Peyer's patch (tissue), 4 donors: ENCODE data around the gene TEKTIP1. TPM values are rescaled to one million over a fixed set of nuclear protein-coding genes. Genes with fewer than 3 reads are reported as not detected.

Experiments
- DNase-seq, 3 donors: peaks; one replicate each; pipeline ENCODE4 v3.0.0-alpha.2; 2017 to 2019
- H3K27ac ChIP-seq, 4 donors: fragments of 200-600 bp; sonication (generic); one replicate each; pipeline ENCODE4 v1.5.1; 2016 to 2019
- H3K27me3 ChIP-seq, 2 donors: fragments of 200-600 bp; sonication (generic); one replicate each; pipeline ENCODE4 v1.5.1; 2019
- H3K36me3 ChIP-seq, 3 donors: fragments of 200-600 bp; sonication (generic); one replicate each; pipeline ENCODE4 v1.5.1; 2016 to 2019
- H3K4me1 ChIP-seq, 4 donors: fragments of 200-600 bp; sonication (generic); one replicate each; pipeline ENCODE4 v1.5.1; 2016 to 2019
- H3K4me3 ChIP-seq, 4 donors: fragments of 200-600 bp; sonication (generic); 1 replicate in 3 of 4; 2 replicates in 1 of 4; pipeline ENCODE4 v1.5.1; 2016 to 2019; ENCODE audit warnings: mild to moderate bottlenecking in 1 of 4
- H3K9me3 ChIP-seq, 4 donors: fragments of 200-600 bp; sonication (generic); one replicate each; pipeline ENCODE4 v1.5.1; 2016 to 2019; ENCODE audit warnings: mild to moderate bottlenecking in 1 of 4
- CTCF ChIP-seq, 6 experiments: fragments of 450-650 bp in 4 of 6; fragments of 200-600 bp in 2 of 6; sonication (generic) in 1 of 6; IDR thresholded peaks; one replicate each; pipeline ENCODE4 v1.5.1; 2017 to 2019; ENCODE audit warnings: antibody characterized with exemption in 6 of 6, mild to moderate bottlenecking in 3 of 6, moderate library complexity in 1 of 6
- POLR2A ChIP-seq, 2 donors: fragments of 450-650 bp; IDR thresholded peaks; one replicate each; pipeline ENCODE4 v1.5.1; 2017; ENCODE audit warnings: antibody characterized with exemption in 2 of 2, mild to moderate bottlenecking in 2 of 2, moderate library complexity in 2 of 2
- total RNA-seq, 4 donors: library from RNA; depleted of rRNA; stranded (reverse); fragments of >200 nt; gene quantifications; one replicate each; pipeline ENCODE4 v1.1.0, GENCODE V29; 2016

The TEKTIP1 gene
- 10 to 100 TPM in 1 of 4 donors, 1 to 10 TPM in 2, not detected in 1; 1.8 to 11.1 (median 2.4) TPM for total RNA-seq

- no peak for DNase-seq
- H3K9me3 ChIP-seq = no peaks in the 10 kb centered on the region
- TF ChIP-seq CTCF (IDR thresholded peaks at IDR 0.05) = no peak
- no peak for TF ChIP-seq POLR2A (IDR thresholded peaks at IDR 0.05)
- no peaks in the 10 kb centered on the region for H3K4me1 ChIP-seq
- H3K27ac ChIP-seq = no peak within 1 kb of the TSS
- no peak within 1 kb of the TSS for H3K4me3 ChIP-seq
- peaks cover 0 to 33% (median 0%) of the 10 kb centered on the region in 3 donors for H3K36me3 ChIP-seq
- H3K27me3 ChIP-seq = no peaks in the 10 kb centered on the region
These were observed at the start of gene TEKTIP1 for GRCh38 chr19:3538965-3539755. Gene TEKTIP1, plus strand, starts transcription at chr19:3539174. Its CDS starts 4 bp downstream, at chr19:3539178.

- no peak for TF ChIP-seq POLR2A (IDR thresholded peaks at IDR 0.05)
- no peak for TF ChIP-seq CTCF (IDR thresholded peaks at IDR 0.05)
- no peak for DNase-seq
- no peaks in the 10 kb centered on the region for H3K27me3 ChIP-seq
- no peaks in the 10 kb centered on the region for H3K4me1 ChIP-seq
- H3K27ac ChIP-seq = no peak overlapping the region
- no peak overlapping the region for H3K4me3 ChIP-seq
- H3K36me3 ChIP-seq = peaks cover 0 to 42% (median 0%) of the 10 kb centered on the region in 3 donors
- no peaks in the 10 kb centered on the region for H3K9me3 ChIP-seq
These were observed 47.4 kb upstream of the TEKTIP1 start for GRCh38 chr19:3491396-3492119.

- H3K27me3 ChIP-seq = no peaks in the 10 kb centered on the region
- H3K4me3 ChIP-seq = no peak overlapping the region
- TF ChIP-seq CTCF (IDR thresholded peaks at IDR 0.05) (no peak), POLR2A (IDR thresholded peaks at IDR 0.05) (no peak)
- H3K4me1 ChIP-seq = no peaks in the 10 kb centered on the region
- no peak for DNase-seq
- H3K27ac ChIP-seq = no peak overlapping the region
- no peaks in the 10 kb centered on the region for H3K9me3 ChIP-seq
- H3K36me3 ChIP-seq = peaks cover 0 to 43% (median 0%) of the 10 kb centered on the region in 3 donors
These were observed 46.7 kb upstream of the TEKTIP1 start for GRCh38 chr19:3492131-3492839.

GRCh38 chr19:3492919-3493318 is 46.1 kb upstream of the TEKTIP1 start:
- H3K9me3 ChIP-seq = no peaks in the 10 kb centered on the region
- H3K27me3 ChIP-seq = no peaks in the 10 kb centered on the region
- no peak overlapping the region for H3K27ac ChIP-seq
- no peak for DNase-seq
- H3K4me3 ChIP-seq = no peak overlapping the region
- no peak for TF ChIP-seq CTCF (IDR thresholded peaks at IDR 0.05)
- no peak for TF ChIP-seq POLR2A (IDR thresholded peaks at IDR 0.05)
- no peaks in the 10 kb centered on the region for H3K4me1 ChIP-seq
- H3K36me3 ChIP-seq = peaks cover 0 to 43% (median 0%) of the 10 kb centered on the region in 3 donors

GRCh38 chr19:3493651-3494050 is 45.3 kb upstream of the TEKTIP1 start:
- TF ChIP-seq CTCF (IDR thresholded peaks at IDR 0.05) (no peak), POLR2A (IDR thresholded peaks at IDR 0.05) (no peak)
- no peaks in the 10 kb centered on the region for H3K9me3 ChIP-seq
- no peak overlapping the region for H3K4me3 ChIP-seq
- H3K36me3 ChIP-seq = peaks cover 0 to 43% (median 0%) of the 10 kb centered on the region in 3 donors
- H3K4me1 ChIP-seq = no peaks in the 10 kb centered on the region
- no peaks in the 10 kb centered on the region for H3K27me3 ChIP-seq
- no peak overlapping the region for H3K27ac ChIP-seq
- no peak for DNase-seq
